BLaER1 (cell line): ENCODE data around the gene RCAN2.

Experiments used
- H3K27ac ChIP-seq: shearing (Covaris generic); formaldehyde crosslinking; 2 replicates; pipeline ENCODE4 v1.8.1; 2022
- H3K27me3 ChIP-seq: shearing (Covaris generic); formaldehyde crosslinking; 2 replicates; pipeline ENCODE4 v1.8.1; 2022
- H3K36me3 ChIP-seq: shearing (Covaris generic); formaldehyde crosslinking; 2 replicates; pipeline ENCODE4 v1.8.1; 2022
- H3K4me1 ChIP-seq: shearing (Covaris generic); formaldehyde crosslinking; 2 replicates; pipeline ENCODE4 v1.8.1; 2022
- H3K4me2 ChIP-seq: shearing (Covaris generic); formaldehyde crosslinking; 2 replicates; pipeline ENCODE4 v1.8.1; 2022
- H3K4me3 ChIP-seq: shearing (Covaris generic); formaldehyde crosslinking; 2 replicates; pipeline ENCODE4 v1.8.1; 2022
- H3K9ac ChIP-seq: shearing (Covaris generic); formaldehyde crosslinking; 2 replicates; pipeline ENCODE4 v1.8.1; 2022
- H3K9me3 ChIP-seq: shearing (Covaris generic); formaldehyde crosslinking; 2 replicates; pipeline ENCODE4 v1.8.1; 2022
- H4K20me1 ChIP-seq: shearing (Covaris generic); formaldehyde crosslinking; 2 replicates; pipeline ENCODE4 v1.8.1; 2022
- Cebpa-rat ChIP-seq: shearing (Covaris generic); IDR thresholded peaks from 2 replicates; pipeline ENCODE4 v1.8.1; 2022

The RCAN2 gene

GRCh38 chr6:46511320-46511719, 20.1 kb upstream of the RCAN2 start:
- Histone ChIP-seq H3K4me3 (no peak overlapping the region), H3K9me3 (no peaks in the 10 kb centered on the region), H3K27ac (no peak overlapping the region), H3K9ac (no peak overlapping the region), H3K36me3 (no peaks in the 10 kb centered on the region), H3K4me1 (no peaks in the 10 kb centered on the region), H4K20me1 (no peaks in the 10 kb centered on the region), H3K4me2 (no peak overlapping the region), H3K27me3 (no peaks in the 10 kb centered on the region)
- TF ChIP-seq Cebpa-rat: no peak

GRCh38 chr6:46510651-46511050, 19.4 kb upstream of the RCAN2 start:
- H3K27ac ChIP-seq: no peak overlapping the region
- no peaks in the 10 kb centered on the region for H3K27me3 ChIP-seq
- H3K4me2 ChIP-seq: no peak overlapping the region
- no peaks in the 10 kb centered on the region for H3K9me3 ChIP-seq
- no peak overlapping the region for H3K9ac ChIP-seq
- no peaks in the 10 kb centered on the region for H4K20me1 ChIP-seq
- H3K4me1 ChIP-seq: no peaks in the 10 kb centered on the region
- H3K36me3 ChIP-seq: no peaks in the 10 kb centered on the region
- TF ChIP-seq Cebpa-rat: no peak
- H3K4me3 ChIP-seq: no peak overlapping the region

- H3K27me3 ChIP-seq: no peaks in the 10 kb centered on the region
- H3K27ac ChIP-seq: no peak overlapping the region
- no peaks in the 10 kb centered on the region for H4K20me1 ChIP-seq
- no peak overlapping the region for H3K4me3 ChIP-seq
- no peak overlapping the region for H3K9ac ChIP-seq
- no peak overlapping the region for H3K4me2 ChIP-seq
- H3K36me3 ChIP-seq: no peaks in the 10 kb centered on the region
- no peaks in the 10 kb centered on the region for H3K4me1 ChIP-seq
- no peak for TF ChIP-seq Cebpa-rat
- no peaks in the 10 kb centered on the region for H3K9me3 ChIP-seq
Observed at GRCh38 chr6:46509981-46510510, 18.8 kb upstream of the RCAN2 start.

- no peaks in the 10 kb centered on the region for H3K36me3 ChIP-seq
- H3K4me3 ChIP-seq: no peak overlapping the region
- H3K27me3 ChIP-seq: no peaks in the 10 kb centered on the region
- H3K9me3 ChIP-seq: no peaks in the 10 kb centered on the region
- H3K27ac ChIP-seq: no peak overlapping the region
- H3K4me1 ChIP-seq: no peaks in the 10 kb centered on the region
- no peak overlapping the region for H3K9ac ChIP-seq
- no peaks in the 10 kb centered on the region for H4K20me1 ChIP-seq
- H3K4me2 ChIP-seq: no peak overlapping the region
- TF ChIP-seq Cebpa-rat: no peak
Observed at GRCh38 chr6:46509063-46509462, 17.8 kb upstream of the RCAN2 start.

- H3K9ac ChIP-seq: no peak overlapping the region
- no peak overlapping the region for H3K27ac ChIP-seq
- no peaks in the 10 kb centered on the region for H3K4me1 ChIP-seq
- no peak overlapping the region for H3K4me2 ChIP-seq
- no peaks in the 10 kb centered on the region for H4K20me1 ChIP-seq
- H3K4me3 ChIP-seq: no peak overlapping the region
- no peak for TF ChIP-seq Cebpa-rat
- H3K9me3 ChIP-seq: no peaks in the 10 kb centered on the region
- no peaks in the 10 kb centered on the region for H3K36me3 ChIP-seq
- H3K27me3 ChIP-seq: no peaks in the 10 kb centered on the region
Observed at GRCh38 chr6:46507426-46507825, 16.2 kb upstream of the RCAN2 start.

- no peak for TF ChIP-seq Cebpa-rat
- H3K4me2 ChIP-seq: no peak overlapping the region
- no peak overlapping the region for H3K27ac ChIP-seq
- no peaks in the 10 kb centered on the region for H3K4me1 ChIP-seq
- no peak overlapping the region for H3K4me3 ChIP-seq
- H4K20me1 ChIP-seq: no peaks in the 10 kb centered on the region
- no peaks in the 10 kb centered on the region for H3K36me3 ChIP-seq
- H3K9me3 ChIP-seq: no peaks in the 10 kb centered on the region
- no peak overlapping the region for H3K9ac ChIP-seq
- H3K27me3 ChIP-seq: no peaks in the 10 kb centered on the region
Observed at GRCh38 chr6:46505693-46506512, 14.7 kb upstream of the RCAN2 start.

GRCh38 chr6:46504242-46504641, 13.0 kb upstream of the RCAN2 start:
- H3K27me3 ChIP-seq: no peaks in the 10 kb centered on the region
- no peaks in the 10 kb centered on the region for H3K4me1 ChIP-seq
- no peak overlapping the region for H3K9ac ChIP-seq
- TF ChIP-seq Cebpa-rat: no peak
- H3K9me3 ChIP-seq: no peaks in the 10 kb centered on the region
- no peak overlapping the region for H3K4me2 ChIP-seq
- H3K27ac ChIP-seq: no peak overlapping the region
- H3K4me3 ChIP-seq: no peak overlapping the region
- no peaks in the 10 kb centered on the region for H3K36me3 ChIP-seq
- H4K20me1 ChIP-seq: no peaks in the 10 kb centered on the region

- no peak overlapping the region for H3K27ac ChIP-seq
- H3K4me3 ChIP-seq: no peak overlapping the region
- no peaks in the 10 kb centered on the region for H3K9me3 ChIP-seq
- no peaks in the 10 kb centered on the region for H3K36me3 ChIP-seq
- no peak for TF ChIP-seq Cebpa-rat
- H3K4me1 ChIP-seq: no peaks in the 10 kb centered on the region
- no peak overlapping the region for H3K9ac ChIP-seq
- H3K4me2 ChIP-seq: no peak overlapping the region
- no peaks in the 10 kb centered on the region for H4K20me1 ChIP-seq
- no peaks in the 10 kb centered on the region for H3K27me3 ChIP-seq
Observed at GRCh38 chr6:46502486-46503119, 11.4 kb upstream of the RCAN2 start.

- Histone ChIP-seq H3K4me2 (no peak overlapping the region), H3K36me3 (no peaks in the 10 kb centered on the region), H3K27me3 (no peaks in the 10 kb centered on the region), H3K4me3 (no peak overlapping the region), H3K9ac (no peak overlapping the region), H3K4me1 (no peaks in the 10 kb centered on the region), H3K9me3 (no peaks in the 10 kb centered on the region), H3K27ac (no peak overlapping the region), H4K20me1 (no peaks in the 10 kb centered on the region)
- TF ChIP-seq Cebpa-rat: no peak
Observed at GRCh38 chr6:46501136-46502089, 10.2 kb upstream of the RCAN2 start.
